HEK293 (cell line): ENCODE measurements around the gene FFAR2.
A peak's percentile ranks its signal among the peaks of the same experiment; 100 is the strongest.

Source experiments
- CTCF ChIA-PET: fragments of 350-600 bp; formaldehyde crosslinking; extraction: SDS; loops from one replicate; lab custom pipeline; 2021; ENCODE audit warnings: antibody characterized with exemption; lab: Yijun Ruan, JAX
- POLR2A ChIA-PET: fragments of 300-600 bp; formaldehyde crosslinking; extraction: SDS; loops from one replicate; lab custom pipeline; 2020; ENCODE audit warnings: antibody characterized with exemption, inconsistent platforms; lab: Yijun Ruan, JAX
- H3K27ac ChIP-seq: fragments of 200-500 bp; sonication (Bioruptor generic); 2 replicates; pipeline ENCODE4 v1.5.1; 2014; ENCODE audit warnings: low read depth, low read length, control low read depth, inconsistent platforms; ENCODE audit errors: extremely low read depth
- H3K36me3 ChIP-seq, 2 experiments: fragments of 200-500 bp in 1 of 2; sonication (Bioruptor generic) in 1 of 2; 1 replicate in 1 of 2; 2 replicates in 1 of 2; pipeline ENCODE4 v1.5.1; 2014 to 2017; ENCODE audit warnings: inconsistent platforms in 2 of 2, low read length in 2 of 2; ENCODE audit not compliant: control insufficient read depth in 2 of 2, insufficient read depth in 1 of 2
- H3K4me1 ChIP-seq: fragments of 200-500 bp; sonication (Bioruptor generic); 2 replicates; pipeline ENCODE4 v1.5.1; 2014; ENCODE audit warnings: mild to moderate bottlenecking, low read length, inconsistent platforms; ENCODE audit not compliant: control insufficient read depth, insufficient read depth
- H3K4me3 ChIP-seq: 2 replicates; pipeline ENCODE4 v1.5.1; 2011; ENCODE audit warnings: low read depth, mild to moderate bottlenecking, control low read depth, low read length, moderate library complexity
- H3K9me3 ChIP-seq: fragments of 200-500 bp; sonication (Bioruptor generic); 2 replicates; pipeline ENCODE4 v1.5.1; 2014; ENCODE audit warnings: low read depth, low read length, inconsistent platforms; ENCODE audit not compliant: control insufficient read depth, insufficient read depth
- OSR2 ChIP-seq: fragments of 450-650 bp; formaldehyde crosslinking; IDR thresholded peaks from 2 replicates; pipeline ENCODE4 v1.5.1; 2016; ENCODE audit warnings: missing biosample characterization, missing genetic modification characterization
- PRDM1 ChIP-seq: fragments of 450-650 bp; formaldehyde crosslinking; IDR thresholded peaks from 2 replicates; pipeline ENCODE4; 2016; ENCODE audit warnings: missing biosample characterization, missing genetic modification characterization
- PRDM2 ChIP-seq: fragments of 450-650 bp; formaldehyde crosslinking; IDR thresholded peaks from 2 replicates; pipeline ENCODE4 v1.5.1; 2016; ENCODE audit warnings: missing biosample characterization, missing genetic modification characterization, borderline replicate concordance
- ZBTB1 ChIP-seq: fragments of 450-650 bp; formaldehyde crosslinking; IDR thresholded peaks from 2 replicates; pipeline ENCODE4 v1.5.1; 2016; ENCODE audit warnings: missing biosample characterization, missing genetic modification characterization
- ZBTB6 ChIP-seq: fragments of 450-650 bp; formaldehyde crosslinking; IDR thresholded peaks from 2 replicates; pipeline ENCODE4 v1.5.1; 2017; ENCODE audit warnings: missing biosample characterization, missing genetic modification characterization
- ZEB2 ChIP-seq: fragments of 450-650 bp; formaldehyde crosslinking; IDR thresholded peaks from 2 replicates; pipeline ENCODE4 v1.5.1; 2016; ENCODE audit warnings: missing biosample characterization, missing genetic modification characterization
- ZNF114 ChIP-seq: fragments of 450-650 bp; formaldehyde crosslinking; IDR thresholded peaks from 2 replicates; pipeline ENCODE4 v1.5.0; 2017; ENCODE audit warnings: missing biosample characterization, missing genetic modification characterization
- ZNF121 ChIP-seq: fragments of 450-650 bp; formaldehyde crosslinking; IDR thresholded peaks from 2 replicates; pipeline ENCODE4 v1.5.1; 2016; ENCODE audit warnings: missing biosample characterization, missing genetic modification characterization
- ZNF132 ChIP-seq: fragments of 450-650 bp; formaldehyde crosslinking; IDR thresholded peaks from 2 replicates; pipeline ENCODE4 v1.5.1; 2017; ENCODE audit warnings: missing biosample characterization, missing genetic modification characterization, borderline replicate concordance
- ZNF133 ChIP-seq: fragments of 450-650 bp; formaldehyde crosslinking; IDR thresholded peaks from 2 replicates; pipeline ENCODE4 v1.5.1; 2016; ENCODE audit warnings: missing biosample characterization, missing genetic modification characterization
- ZNF148 ChIP-seq: fragments of 450-650 bp; formaldehyde crosslinking; IDR thresholded peaks from 2 replicates; pipeline ENCODE4 v1.5.0; 2017; ENCODE audit warnings: missing biosample characterization, missing genetic modification characterization, borderline replicate concordance
- ZNF174 ChIP-seq: fragments of 450-650 bp; formaldehyde crosslinking; IDR thresholded peaks from 2 replicates; pipeline ENCODE4 v1.5.0; 2017; ENCODE audit warnings: missing biosample characterization, mild to moderate bottlenecking, missing genetic modification characterization
- ZNF2 ChIP-seq: fragments of 450-650 bp; formaldehyde crosslinking; IDR thresholded peaks from 2 replicates; pipeline ENCODE4 v1.5.1; 2016; ENCODE audit warnings: missing biosample characterization, missing genetic modification characterization
- ZNF26 ChIP-seq: fragments of 450-650 bp; formaldehyde crosslinking; IDR thresholded peaks from 2 replicates; pipeline ENCODE4 v1.5.1; 2016; ENCODE audit warnings: missing biosample characterization, missing genetic modification characterization
- ZNF354C ChIP-seq: fragments of 450-650 bp; formaldehyde crosslinking; IDR thresholded peaks from 2 replicates; pipeline ENCODE4 v1.5.1; 2016; ENCODE audit warnings: missing biosample characterization, missing genetic modification characterization, low read depth, borderline replicate concordance
- ZNF366 ChIP-seq: fragments of 450-650 bp; formaldehyde crosslinking; conservative IDR thresholded peaks from 2 replicates; pipeline ENCODE4 v1.5.1; 2016; ENCODE audit warnings: missing biosample characterization, missing genetic modification characterization
- ZNF433 ChIP-seq: fragments of 450-650 bp; formaldehyde crosslinking; IDR thresholded peaks from 2 replicates; pipeline ENCODE4 v1.5.1; 2016; ENCODE audit warnings: missing biosample characterization, missing genetic modification characterization, low read depth
- ZNF521 ChIP-seq: fragments of 450-650 bp; formaldehyde crosslinking; IDR thresholded peaks from 2 replicates; pipeline ENCODE4 v1.5.1; 2017; ENCODE audit warnings: missing biosample characterization, mild to moderate bottlenecking, missing genetic modification characterization
- ZNF530 ChIP-seq: fragments of 450-650 bp; formaldehyde crosslinking; IDR thresholded peaks from 2 replicates; pipeline ENCODE4 v1.5.1; 2016; ENCODE audit warnings: low read depth, missing biosample characterization, missing genetic modification characterization
- ZNF544 ChIP-seq: fragments of 450-650 bp; formaldehyde crosslinking; IDR thresholded peaks from 2 replicates; pipeline ENCODE4 v1.5.0; 2017; ENCODE audit warnings: missing biosample characterization, missing genetic modification characterization
- ZNF549 ChIP-seq: fragments of 450-650 bp; IDR thresholded peaks from 2 replicates; pipeline ENCODE4 v1.5.1; 2018; ENCODE audit warnings: missing biosample characterization, missing genetic modification characterization, mild to moderate bottlenecking, inconsistent platforms, moderate library complexity
- ZNF621 ChIP-seq: fragments of 450-650 bp; formaldehyde crosslinking; IDR thresholded peaks from 2 replicates; pipeline ENCODE4 v1.5.1; 2017; ENCODE audit warnings: missing biosample characterization, missing genetic modification characterization
- ZNF654 ChIP-seq: fragments of 450-650 bp; formaldehyde crosslinking; IDR thresholded peaks from 2 replicates; pipeline ENCODE4 v1.5.1; 2016; ENCODE audit warnings: low read depth, missing biosample characterization, missing genetic modification characterization
- ZNF707 ChIP-seq: fragments of 450-650 bp; formaldehyde crosslinking; IDR thresholded peaks from 2 replicates; pipeline ENCODE4 v1.5.1; 2016; ENCODE audit warnings: missing biosample characterization, missing genetic modification characterization
- ZNF768 ChIP-seq: fragments of 450-650 bp; formaldehyde crosslinking; IDR thresholded peaks from 2 replicates; pipeline ENCODE4 v1.5.1; 2018; ENCODE audit warnings: missing biosample characterization, mild to moderate bottlenecking, missing genetic modification characterization
- ZNF792 ChIP-seq: fragments of 450-650 bp; formaldehyde crosslinking; IDR thresholded peaks from 2 replicates; pipeline ENCODE4 v1.5.1; 2016; ENCODE audit warnings: missing biosample characterization, missing genetic modification characterization
- ZNF830 ChIP-seq: fragments of 450-650 bp; IDR thresholded peaks from 2 replicates; pipeline ENCODE4 v1.5.0; 2018; ENCODE audit warnings: missing biosample characterization, missing genetic modification characterization, low read depth, mild to moderate bottlenecking, moderate library complexity
- ZSCAN16 ChIP-seq: fragments of 450-650 bp; formaldehyde crosslinking; IDR thresholded peaks from 2 replicates; pipeline ENCODE4 v1.5.1; 2016; ENCODE audit warnings: missing biosample characterization, missing genetic modification characterization

FFAR2 gene

GRCh38 chr19:35399948-35400772 lies 47.9 kb upstream of the FFAR2 start:
- no peak overlapping the region for H3K27ac ChIP-seq
- no peaks in the 10 kb centered on the region for H3K36me3 ChIP-seq
- H3K4me3 ChIP-seq, result no peak overlapping the region
- ChIA-PET POLR2A (no interaction called here), CTCF (interaction anchor here (1.6 to 1.7 kb wide), 2 partner anchors 47 to 110 kb away, joined by 4 to 7 read pairs; no protein-coding TSS in a partner anchor)
- no peaks in the 10 kb centered on the region for H3K9me3 ChIP-seq
- H3K4me1 ChIP-seq, result no peaks in the 10 kb centered on the region
- TF ChIP-seq PRDM2, result no peak
- TF ChIP-seq OSR2 (tag by site-specific recombination), result no peak
- peak; percentile 96 for TF ChIP-seq ZNF366 (tag by site-specific recombination)
- TF ChIP-seq ZNF121, result peak; percentile 84; the same call in 1 of the 2 replicates
- no peak for TF ChIP-seq ZNF114
- TF ChIP-seq ZBTB1, result no peak
- TF ChIP-seq ZNF521 (tag by site-specific recombination), result 0 out of 2 replicates have a peak, but pooled peaks have one; percentile 32
- no peak for TF ChIP-seq ZNF830
- no peak for TF ChIP-seq ZNF621 (tag by site-specific recombination)
- no peak for TF ChIP-seq ZNF544 (tag by site-specific recombination)
- TF ChIP-seq ZNF148 (tag by site-specific recombination), result 0 out of 2 replicates have a peak, but pooled peaks have one; percentile 15
- no peak for TF ChIP-seq ZNF354C
- TF ChIP-seq ZNF654, result no peak
- TF ChIP-seq PRDM1 (tag by site-specific recombination), result peak; percentile 84
- TF ChIP-seq ZNF132, result no peak
- no peak for TF ChIP-seq ZNF792 (tag by site-specific recombination)
- no peak for TF ChIP-seq ZNF707 (tag by site-specific recombination)
- no peak for TF ChIP-seq ZNF174 (tag by site-specific recombination)
- no peak for TF ChIP-seq ZNF433
- TF ChIP-seq ZBTB6 (tag by site-specific recombination), result no peak
- no peak for TF ChIP-seq ZNF2
- TF ChIP-seq ZNF549 (tag by site-specific recombination), result no peak
- no peak for TF ChIP-seq ZNF26 (tag by site-specific recombination)
- TF ChIP-seq ZNF530 (tag by site-specific recombination), result no peak
- TF ChIP-seq ZNF133, result no peak
- no peak for TF ChIP-seq ZNF768 (tag by site-specific recombination)
- TF ChIP-seq ZSCAN16, result no peak
- TF ChIP-seq ZEB2 (tag by site-specific recombination), result no peak
